ENCODE results near the gene MPDU1. TPM values are rescaled to one million over a fixed set of nuclear protein-coding genes. Genes with fewer than 3 reads are reported as not detected.

MPDU1 gene
- total RNA-seq, 1 donor from 2014 or later: 83.7 TPM

- peak overlapping the region; percentile 84 for H3K4me3 Mint-ChIP-seq
Observed at GRCh38 chr17:7580604-7581575, 2.8 kb upstream of the MPDU1 start.

GRCh38 chr17:7582396-7583252 lies 1.0 kb upstream of the MPDU1 start:
- Mint-ChIP-seq H3K27me3 (ENCODE audit: low read depth) (peaks cover 35% of the 10 kb centered on the region), H3K36me3 (ENCODE audit: low read depth) (peaks cover 37% of the 10 kb centered on the region), H3K9me3 (no peaks in the 10 kb centered on the region), H3K4me3 (peak overlapping the region; percentile 84), H3K27ac (ENCODE audit: unreplicated experiment) (peak overlapping the region; percentile 100), H3K4me1 (peaks cover 54% of the 10 kb centered on the region)
- no peak for DNase-seq (ENCODE audit: low read depth, low spot score)
- no peak for TF ChIP-seq CTCF (conservative IDR thresholded peaks at IDR 0.05)

More at GRCh38 chr17:7580604-7581575, 2.8 kb upstream of the MPDU1 start:
- peaks cover 67% of the 10 kb centered on the region for H3K4me1 Mint-ChIP-seq
- no peaks in the 10 kb centered on the region for H3K9me3 Mint-ChIP-seq
- no peak for TF ChIP-seq CTCF (conservative IDR thresholded peaks at IDR 0.05)
- H3K27me3 Mint-ChIP-seq (ENCODE audit: low read depth): peaks cover 43% of the 10 kb centered on the region
- H3K36me3 Mint-ChIP-seq (ENCODE audit: low read depth): peaks cover 52% of the 10 kb centered on the region
- H3K27ac Mint-ChIP-seq (ENCODE audit: unreplicated experiment): peak overlapping the region; percentile 90
- DNase-seq (ENCODE audit: low read depth, low spot score): no peak

- no peaks in the 10 kb centered on the region for H3K9me3 Mint-ChIP-seq
Observed at GRCh38 chr17:7586673-7587419, 3.2 kb downstream of the MPDU1 start.

GRCh38 chr17:7587420-7588151 lies 3.9 kb downstream of the MPDU1 start:
- H3K36me3 Mint-ChIP-seq (ENCODE audit: low read depth): peaks cover 10% of the 10 kb centered on the region
- DNase-seq (ENCODE audit: low read depth, low spot score): no peak
- no peak for TF ChIP-seq CTCF (conservative IDR thresholded peaks at IDR 0.05)
- H3K9me3 Mint-ChIP-seq: no peaks in the 10 kb centered on the region
- peaks cover 25% of the 10 kb centered on the region for H3K4me1 Mint-ChIP-seq
- peaks cover 10% of the 10 kb centered on the region for H3K27me3 Mint-ChIP-seq (ENCODE audit: low read depth)
- peak overlapping the region; percentile 73 for H3K4me3 Mint-ChIP-seq
- H3K27ac Mint-ChIP-seq (ENCODE audit: unreplicated experiment): peak overlapping the region; percentile 43

More at GRCh38 chr17:7586673-7587419, 3.2 kb downstream of the MPDU1 start:
- Mint-ChIP-seq H3K4me3 (peak overlapping the region; percentile 73), H3K27ac (ENCODE audit: unreplicated experiment) (no peak overlapping the region), H3K36me3 (ENCODE audit: low read depth) (peaks cover 13% of the 10 kb centered on the region), H3K27me3 (ENCODE audit: low read depth) (peaks cover 13% of the 10 kb centered on the region), H3K4me1 (peaks cover 30% of the 10 kb centered on the region)
- DNase-seq (ENCODE audit: low read depth, low spot score): no peak
- TF ChIP-seq CTCF (conservative IDR thresholded peaks at IDR 0.05): peak; percentile 25

All from neural crest cell (in vitro differentiated cells).